Measurements from ENCODE around the gene AP1G2. TPM values are rescaled to one million over a fixed set of nuclear protein-coding genes. Genes with fewer than 3 reads are reported as not detected.

The AP1G2 gene
- polyA plus RNA-seq, 2 of the 4 experiments (the other 2 are of a cell fraction) = 80.6 to 83.7 TPM

DNA sequence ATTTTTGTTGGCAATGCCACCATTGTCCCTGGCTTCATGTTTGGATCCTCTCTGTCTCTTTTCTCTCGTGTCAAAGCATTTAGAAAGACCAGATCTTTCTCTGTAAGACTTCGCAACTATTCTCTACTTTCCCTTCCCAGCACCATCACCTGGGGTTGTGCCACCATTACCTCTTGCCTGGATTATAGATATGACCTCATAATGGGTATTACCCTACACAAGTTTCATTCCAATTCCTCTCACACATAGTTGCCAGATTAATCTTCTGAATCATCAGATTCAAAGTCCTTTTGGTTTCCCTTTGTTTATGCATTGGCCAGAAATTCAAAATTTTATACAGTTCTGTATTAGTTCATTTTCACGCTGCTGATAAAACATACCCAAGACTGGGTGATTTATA is 41.4 kb upstream of the AP1G2 start (continued):
- no peak for TF ChIP-seq HEYL (CRISPR knock-in tag; IDR thresholded peaks at IDR 0.05)

DNA sequence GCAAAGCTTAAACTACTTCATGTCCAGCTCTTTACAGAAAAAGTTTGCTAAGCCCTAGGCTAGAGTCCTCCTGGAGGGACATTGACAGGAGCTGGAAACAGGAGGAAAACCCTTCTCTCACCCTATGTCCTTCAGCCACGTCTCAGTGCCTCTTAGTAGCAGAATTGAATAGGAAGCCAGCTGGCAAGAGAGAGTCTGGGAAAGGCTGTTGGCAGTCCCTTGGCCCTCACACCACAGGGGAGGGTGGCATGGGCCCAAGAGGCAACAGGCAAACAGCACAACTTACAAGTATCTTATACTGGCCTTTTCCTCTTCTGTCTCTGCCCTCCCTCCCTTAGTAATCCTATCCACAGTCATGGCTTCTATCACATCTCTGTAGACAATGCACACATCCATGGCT is 40.9 kb upstream of the AP1G2 start:
- 0% methylated on average over 1 of the region's 1 CpG for WGBS (ENCODE audit: missing lambda C conversion rate)

DNA sequence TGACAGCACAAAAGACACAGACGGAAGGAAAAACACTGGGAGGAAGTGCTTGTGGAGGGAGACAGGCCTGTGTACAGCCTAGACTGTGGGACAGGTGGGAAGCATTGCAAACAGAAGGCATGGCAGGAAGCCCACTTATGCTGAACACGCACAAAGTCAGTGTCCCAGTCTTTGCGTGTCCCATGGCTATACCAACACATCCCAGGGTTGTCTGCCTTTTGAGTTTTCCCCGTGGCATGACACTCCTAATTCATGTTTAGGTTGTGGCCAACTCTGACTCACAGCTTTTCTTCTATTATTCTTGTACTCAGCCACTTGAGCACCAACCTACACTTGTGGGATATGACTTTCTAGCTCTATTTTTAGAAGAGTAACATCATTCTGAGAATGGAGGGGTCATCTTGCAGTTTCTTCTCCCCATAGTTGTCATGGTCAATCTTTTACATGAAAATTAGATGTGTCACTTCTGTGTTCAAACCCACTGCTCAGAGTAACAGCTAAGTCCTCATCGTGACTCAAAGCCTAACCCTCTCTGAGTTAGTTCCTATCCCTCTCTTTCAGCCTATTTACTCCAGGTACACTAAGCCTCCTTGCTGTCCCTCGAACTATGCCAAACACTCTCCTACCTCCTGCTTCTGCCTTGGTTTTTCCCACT is 38.5 kb upstream of the AP1G2 start:
- ATAC-seq = no peak
- POLR2A ChIA-PET = no interaction called here
- H3K27ac ChIP-seq = no peak overlapping the region
- CTCF ChIA-PET = interaction anchor here (1.1 to 3.7 kb wide), 5 partner anchors 17 to 121 kb away, joined by 3 to 25 read pairs (median 4); no protein-coding TSS in a partner anchor
- H3K4me3 ChIP-seq = no peak overlapping the region
- TF ChIP-seq, protein P1, sequence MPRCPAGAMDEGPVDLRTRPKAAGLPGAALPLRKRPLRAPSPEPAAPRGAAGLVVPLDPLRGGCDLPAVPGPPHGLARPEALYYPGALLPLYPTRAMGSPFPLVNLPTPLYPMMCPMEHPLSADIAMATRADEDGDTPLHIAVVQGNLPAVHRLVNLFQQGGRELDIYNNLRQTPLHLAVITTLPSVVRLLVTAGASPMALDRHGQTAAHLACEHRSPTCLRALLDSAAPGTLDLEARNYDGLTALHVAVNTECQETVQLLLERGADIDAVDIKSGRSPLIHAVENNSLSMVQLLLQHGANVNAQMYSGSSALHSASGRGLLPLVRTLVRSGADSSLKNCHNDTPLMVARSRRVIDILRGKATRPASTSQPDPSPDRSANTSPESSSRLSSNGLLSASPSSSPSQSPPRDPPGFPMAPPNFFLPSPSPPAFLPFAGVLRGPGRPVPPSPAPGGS (IDR thresholded peaks at IDR 0.05) = no peak
- TF ChIP-seq HDAC2 (IDR thresholded peaks at IDR 0.05) = no peak
- TF ChIP-seq HEYL (CRISPR knock-in tag; IDR thresholded peaks at IDR 0.05) = no peak
- TF ChIP-seq RNF2 (IDR thresholded peaks at IDR 0.05; ENCODE audit: borderline replicate concordance, low read depth) = no peak
- no peak for TF ChIP-seq RARB (CRISPR knock-in tag; IDR thresholded peaks at IDR 0.05)
- TF ChIP-seq, protein P2, sequence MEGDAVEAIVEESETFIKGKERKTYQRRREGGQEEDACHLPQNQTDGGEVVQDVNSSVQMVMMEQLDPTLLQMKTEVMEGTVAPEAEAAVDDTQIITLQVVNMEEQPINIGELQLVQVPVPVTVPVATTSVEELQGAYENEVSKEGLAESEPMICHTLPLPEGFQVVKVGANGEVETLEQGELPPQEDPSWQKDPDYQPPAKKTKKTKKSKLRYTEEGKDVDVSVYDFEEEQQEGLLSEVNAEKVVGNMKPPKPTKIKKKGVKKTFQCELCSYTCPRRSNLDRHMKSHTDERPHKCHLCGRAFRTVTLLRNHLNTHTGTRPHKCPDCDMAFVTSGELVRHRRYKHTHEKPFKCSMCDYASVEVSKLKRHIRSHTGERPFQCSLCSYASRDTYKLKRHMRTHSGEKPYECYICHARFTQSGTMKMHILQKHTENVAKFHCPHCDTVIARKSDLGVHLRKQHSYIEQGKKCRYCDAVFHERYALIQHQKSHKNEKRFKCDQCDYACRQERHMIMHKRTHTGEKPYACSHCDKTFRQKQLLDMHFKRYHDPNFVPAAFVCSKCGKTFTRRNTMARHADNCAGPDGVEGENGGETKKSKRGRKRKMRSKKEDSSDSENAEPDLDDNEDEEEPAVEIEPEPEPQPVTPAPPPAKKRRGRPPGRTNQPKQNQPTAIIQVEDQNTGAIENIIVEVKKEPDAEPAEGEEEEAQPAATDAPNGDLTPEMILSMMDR (IDR thresholded peaks at IDR 0.05) = no peak
- TF ChIP-seq NPAS2 (CRISPR knock-in tag; IDR thresholded peaks at IDR 0.05; ENCODE audit: borderline replicate concordance) = no peak
- TF ChIP-seq ZFP36 (IDR thresholded peaks at IDR 0.05; ENCODE audit: borderline replicate concordance, partially characterized antibody) = no peak
- no peak for TF ChIP-seq MAFK (IDR thresholded peaks at IDR 0.05; ENCODE audit: partially characterized antibody)
- no peak for TF ChIP-seq SMC3 (IDR thresholded peaks at IDR 0.05)
- no peak for TF ChIP-seq CBX8 (IDR thresholded peaks at IDR 0.05)
- no peak overlapping the region for H3K4me2 ChIP-seq
- DNase-seq (ENCODE audit: low read depth in 1 of 2, low spot score in 1 of 2) = no peak
- no peak for FAIRE-seq
- 38% methylated on average over 6 of the region's 6 CpGs for WGBS (ENCODE audit: missing lambda C conversion rate)
- 0 out of 3 replicates have a peak, but pooled peaks cover 2% of the 10 kb centered on the region for H3K9me3 ChIP-seq
- no peaks in the 10 kb centered on the region for H3K4me1 ChIP-seq

More for the DNA sequence above, 40.9 kb upstream of the AP1G2 start:
- ChIA-PET CTCF (interaction anchor here (0.8 to 3.7 kb wide), 3 partner anchors 19 to 321 kb away, joined by 3 to 25 read pairs (median 13); no protein-coding TSS in a partner anchor), POLR2A (no interaction called here)
- no peak for FAIRE-seq
- no peak overlapping the region for H3K4me3 ChIP-seq
- peaks cover 4% of the 10 kb centered on the region; the same call in 2 of the 3 replicates for H3K4me1 ChIP-seq
- DNase-seq (ENCODE audit: low read depth in 1 of 2, low spot score in 1 of 2) = no peak
- 0 out of 3 replicates have a peak, but pooled peaks cover 2% of the 10 kb centered on the region for H3K9me3 ChIP-seq
- no peak overlapping the region for H3K27ac ChIP-seq
- TF ChIP-seq RCOR1 (IDR thresholded peaks at IDR 0.05; ENCODE audit: low read depth, low read length) = no peak
- no peak for ATAC-seq
- no peak overlapping the region for H3K4me2 ChIP-seq

DNA sequence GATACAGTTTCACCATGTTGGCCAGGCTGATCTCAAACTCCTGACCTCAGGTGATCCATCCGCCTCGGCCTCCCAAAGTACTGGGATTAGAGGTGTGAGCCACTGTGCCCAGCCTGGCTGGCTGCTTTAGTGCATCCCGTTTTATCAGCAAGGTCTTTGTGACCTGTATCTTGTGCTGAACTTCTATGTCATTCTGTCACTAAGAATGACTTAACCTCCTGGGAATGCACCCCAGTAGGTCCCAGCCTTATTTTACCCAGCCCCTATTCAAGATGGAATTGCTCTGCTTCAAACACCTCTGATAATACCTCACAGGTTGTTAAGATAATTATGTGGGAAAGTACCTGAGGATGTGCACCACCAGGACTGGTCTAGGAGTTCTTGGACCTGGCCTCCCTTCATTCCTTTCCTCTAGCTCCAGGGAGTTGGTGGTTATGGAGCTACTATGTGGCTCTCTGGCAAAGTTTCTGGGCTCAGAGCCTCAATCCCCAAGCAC is 37.1 kb upstream of the AP1G2 start:
- no peak overlapping the region for H3K27ac ChIP-seq
- POLR2A ChIA-PET = no interaction called here
- 0 out of 3 replicates have a peak, but pooled peaks cover 2% of the 10 kb centered on the region for H3K9me3 ChIP-seq
- WGBS (ENCODE audit: missing lambda C conversion rate) = 49% methylated on average over 3 of the region's 3 CpGs
- TF ChIP-seq MAFK (IDR thresholded peaks at IDR 0.05; ENCODE audit: partially characterized antibody) = no peak
- TF ChIP-seq BHLHE40 (IDR thresholded peaks at IDR 0.05; ENCODE audit: low read depth, low read length) = no peak
- TF ChIP-seq, protein P3, sequence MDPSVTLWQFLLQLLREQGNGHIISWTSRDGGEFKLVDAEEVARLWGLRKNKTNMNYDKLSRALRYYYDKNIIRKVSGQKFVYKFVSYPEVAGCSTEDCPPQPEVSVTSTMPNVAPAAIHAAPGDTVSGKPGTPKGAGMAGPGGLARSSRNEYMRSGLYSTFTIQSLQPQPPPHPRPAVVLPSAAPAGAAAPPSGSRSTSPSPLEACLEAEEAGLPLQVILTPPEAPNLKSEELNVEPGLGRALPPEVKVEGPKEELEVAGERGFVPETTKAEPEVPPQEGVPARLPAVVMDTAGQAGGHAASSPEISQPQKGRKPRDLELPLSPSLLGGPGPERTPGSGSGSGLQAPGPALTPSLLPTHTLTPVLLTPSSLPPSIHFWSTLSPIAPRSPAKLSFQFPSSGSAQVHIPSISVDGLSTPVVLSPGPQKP (IDR thresholded peaks at IDR 0.05; ENCODE audit: low read depth, low read length) = no peak
- TF ChIP-seq CBX8 (IDR thresholded peaks at IDR 0.05) = no peak
- H3K4me2 ChIP-seq = no peak overlapping the region
- ATAC-seq = no peak
- H3K4me3 ChIP-seq = no peak overlapping the region
- FAIRE-seq = no peak
- H3K4me1 ChIP-seq = no peaks in the 10 kb centered on the region
- no peak for DNase-seq (ENCODE audit: low read depth in 1 of 2, low spot score in 1 of 2)
- CTCF ChIA-PET = interaction anchor here (1.2 kb wide), 1 partner anchor 36 kb away, joined by 3 read pairs; no protein-coding TSS in a partner anchor

Data from A549 (cell line).